Measurements from ENCODE around the gene SYT1. TPM values are rescaled to one million over a fixed set of nuclear protein-coding genes. Genes with fewer than 3 reads are reported as not detected.

The SYT1 gene
- total and polyA plus RNA-seq, 2 of the 8 experiments (the other 6 are each of a cell fraction or from before 2014, with no cell fraction given): 11.0 to 34.6 TPM

DNA sequence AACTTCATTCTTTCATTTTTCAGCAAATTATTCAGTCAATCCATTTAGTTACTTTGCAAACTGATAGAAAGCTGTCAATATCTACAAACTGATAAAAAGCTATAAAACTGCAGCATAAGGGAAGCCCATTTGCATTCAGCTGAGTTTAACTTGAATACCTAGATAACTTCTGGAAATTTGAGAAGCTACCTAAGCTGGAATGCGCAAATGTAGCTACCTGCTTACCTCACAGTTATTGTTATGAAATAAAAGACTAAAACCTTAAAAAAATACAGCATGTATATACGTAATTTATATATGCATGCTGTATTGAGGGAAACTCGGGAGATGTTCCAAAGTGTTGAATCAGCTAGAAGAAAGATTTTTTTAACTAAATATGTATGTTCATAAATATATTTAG is 94.4 kb downstream of the SYT1 start:
- Histone ChIP-seq H3K9ac (replicated peaks in 1 of 4; ENCODE audit: extremely low read depth in 1 of 4, low read depth in 3 of 4, low read length in 3 of 4) (no peak overlapping the region), H3K4ac (replicated peaks; ENCODE audit: insufficient read length, low read depth, low read length) (no peak overlapping the region), H4K20me1 (replicated peaks in 1 of 2; ENCODE audit: control insufficient read depth in 1 of 2, insufficient read depth in 2 of 2, low read length in 2 of 2) (no peaks in the 10 kb centered on the region), H3K27ac (ENCODE audit: low read depth, low read length) (no peak overlapping the region), H3K18ac (ENCODE audit: extremely low read depth, low read length) (no peak overlapping the region), H2BK5ac (ENCODE audit: low read depth, low read length) (no peak overlapping the region), H2BK15ac (ENCODE audit: low read length) (no peak overlapping the region), H4K5ac (ENCODE audit: insufficient read length, low read depth, low read length) (no peak overlapping the region), H4K8ac (ENCODE audit: extremely low read depth, insufficient read depth, low read length) (no peak overlapping the region), H2BK20ac (ENCODE audit: low read length) (no peak overlapping the region), H2AFZ (ENCODE audit: low read length) (no peak overlapping the region), H3K4me3 (ENCODE audit: extremely low read depth in 1 of 4, insufficient read depth in 2 of 4, low read depth in 3 of 4, low read length in 4 of 4) (no peak overlapping the region), H3K4me1 (replicated peaks in 1 of 4; ENCODE audit: control insufficient read depth in 3 of 4, insufficient read depth in 4 of 4, low read length in 3 of 4) (no peaks in the 10 kb centered on the region), H2BK120ac (replicated peaks; ENCODE audit: low read depth, low read length) (no peak overlapping the region), H3K36me3 (ENCODE audit: control insufficient read depth in 2 of 4, insufficient read depth in 4 of 4, low read length in 3 of 4) (no peaks in the 10 kb centered on the region), H3K23me2 (ENCODE audit: low read depth, low read length) (no peaks in the 10 kb centered on the region; the same call in 1 of the 2 replicates), H2BK12ac (ENCODE audit: low read depth, low read length) (no peak overlapping the region), H3K14ac (ENCODE audit: insufficient read length) (no peak overlapping the region), H3K56ac (replicated peaks; ENCODE audit: insufficient read length, low read depth, low read length) (no peak overlapping the region), H4K91ac (replicated peaks; ENCODE audit: insufficient read length, low read length) (no peak overlapping the region), H3K9me3 (ENCODE audit: insufficient read depth in 2 of 2, low read depth in 1 of 2, low read length in 1 of 2) (no peaks in the 10 kb centered on the region), H2AK5ac (ENCODE audit: low read depth, low read length) (no peak overlapping the region), H3K23ac (ENCODE audit: insufficient read length) (no peak overlapping the region), H3K79me2 (ENCODE audit: control insufficient read depth in 1 of 2, insufficient read depth in 2 of 2, low read length in 2 of 2) (no peaks in the 10 kb centered on the region), H3K27me3 (replicated peaks in 1 of 4; ENCODE audit: control insufficient read depth in 3 of 4, extremely low read depth in 1 of 4, insufficient read depth in 3 of 4, low read length in 3 of 4) (no peaks in the 10 kb centered on the region), H3K79me1 (ENCODE audit: low read depth, low read length) (no peaks in the 10 kb centered on the region; the same call in 1 of the 2 replicates), H3K4me2 (ENCODE audit: insufficient read depth in 1 of 2, low read depth in 2 of 2, low read length in 2 of 2) (no peak overlapping the region)
- TF ChIP-seq SIRT6 (IDR thresholded peaks at IDR 0.05; ENCODE audit: low read length) (no peak), EP300 (IDR thresholded peaks at IDR 0.05; ENCODE audit: borderline replicate concordance in 1 of 2, low read depth in 2 of 2, low read length in 2 of 2) (no peak), CBX5 (IDR thresholded peaks at IDR 0.05; ENCODE audit: low read depth, low read length) (no peak), HDAC2 (IDR thresholded peaks at IDR 0.05; ENCODE audit: borderline replicate concordance in 1 of 2, low read depth in 2 of 2, low read length in 2 of 2) (no peak)
- TF ChIP-seq, protein P1, sequence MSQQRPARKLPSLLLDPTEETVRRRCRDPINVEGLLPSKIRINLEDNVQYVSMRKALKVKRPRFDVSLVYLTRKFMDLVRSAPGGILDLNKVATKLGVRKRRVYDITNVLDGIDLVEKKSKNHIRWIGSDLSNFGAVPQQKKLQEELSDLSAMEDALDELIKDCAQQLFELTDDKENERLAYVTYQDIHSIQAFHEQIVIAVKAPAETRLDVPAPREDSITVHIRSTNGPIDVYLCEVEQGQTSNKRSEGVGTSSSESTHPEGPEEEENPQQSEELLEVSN (IDR thresholded peaks at IDR 0.05): no peak
- 90% methylated on average over 3 of the region's 3 CpGs; no CpG with 5 or more reads in 1 of the 2 experiments for WGBS, 2 experiments (ENCODE audit: extremely low coverage in 1 of 2, insufficient coverage in 1 of 2, insufficient read length in 1 of 2, insufficient replicate concordance in 2 of 2, low coverage in 1 of 2, low lambda C conversion rate in 2 of 2, missing lambda C conversion rate in 1 of 2)
- ChIA-PET CTCF (ENCODE audit: partially characterized antibody) (interaction anchor here (0.5 to 1.3 kb wide), 4 partner anchors 21 to 551 kb away, joined by 3 read pairs; no protein-coding TSS in a partner anchor), POLR2A (ENCODE audit: partially characterized antibody) (no interaction called here)
- DNase-seq (ENCODE audit: low read depth in 1 of 2, low spot score in 2 of 2) (no peak), FAIRE-seq (no peak)

Data from H1 (cell line).